CD4-positive, alpha-beta T cell treated with Interleukin-15 for 4 hours (primary cell): ENCODE data around the gene LSM14B.
A peak's percentile ranks its signal among the peaks of the same experiment; 100 is the strongest.
"Not testable (repeated sequence)": the region's sequence is repeated elsewhere in the genome, so short reads cannot be mapped to it uniquely, and the experiment has no call there.

ENCODE experiments used
- DNase-seq: peaks from one replicate; pipeline ENCODE4 v3.0.0-alpha.2; 2020; ENCODE audit warnings: low spot score

LSM14B gene

DNA sequence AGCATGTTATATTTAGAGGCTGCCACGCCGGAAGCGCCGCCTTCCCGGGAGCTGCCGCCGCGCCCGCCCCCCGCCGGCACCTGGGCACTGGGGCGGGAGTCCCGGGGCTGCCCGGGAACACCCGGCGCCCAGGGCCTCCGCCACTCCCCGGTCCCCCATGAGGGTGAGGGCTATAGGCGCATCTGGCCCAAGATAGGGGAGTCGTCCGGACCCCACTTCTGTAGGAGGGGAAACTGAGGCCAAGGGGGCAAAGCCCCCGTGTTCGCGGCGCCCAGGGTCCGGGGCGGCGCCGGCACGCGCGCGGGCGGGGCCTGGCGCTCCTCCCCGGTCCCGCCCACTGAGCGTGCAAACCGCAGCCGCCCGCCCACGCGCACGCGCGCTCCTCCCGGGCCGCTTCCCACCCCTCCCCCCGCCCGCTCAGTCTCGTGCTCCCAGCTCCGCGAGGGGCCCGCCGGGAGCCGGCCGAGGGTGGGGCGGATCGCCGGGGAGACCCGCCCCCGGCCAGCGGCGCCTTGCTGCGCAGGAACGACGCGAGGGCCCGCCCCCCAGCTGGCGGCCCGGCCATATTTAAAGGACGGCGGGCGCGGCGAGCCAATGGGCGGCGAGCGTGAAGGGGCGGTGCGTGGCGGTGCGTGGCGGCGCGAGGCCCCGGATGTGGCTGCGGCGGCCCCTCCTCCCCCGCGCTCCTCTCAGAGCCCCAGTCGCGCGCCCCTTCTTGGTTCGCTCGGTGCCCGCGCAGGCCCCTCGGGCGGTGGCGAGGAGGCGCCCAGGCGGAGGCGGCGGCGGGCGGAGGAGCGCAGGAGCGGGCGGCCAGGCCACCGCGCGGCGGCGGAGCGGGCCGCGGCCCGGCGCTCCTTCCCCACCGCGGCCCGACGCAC is at the start of gene LSM14B:
LSM14B (plus strand) TSS at position 700 of the 878 bp plus-strand sequence. CDS start 192 bp downstream, outside the sequence.
- DNase-seq, result peak; percentile 96

- no peak for DNase-seq
Observed at GRCh38 chr20:62073323-62073722, 49.0 kb upstream of the LSM14B start.

GRCh38 chr20:62079166-62079565 is 43.1 kb upstream of the LSM14B start:
- DNase-seq, result no peak

DNA sequence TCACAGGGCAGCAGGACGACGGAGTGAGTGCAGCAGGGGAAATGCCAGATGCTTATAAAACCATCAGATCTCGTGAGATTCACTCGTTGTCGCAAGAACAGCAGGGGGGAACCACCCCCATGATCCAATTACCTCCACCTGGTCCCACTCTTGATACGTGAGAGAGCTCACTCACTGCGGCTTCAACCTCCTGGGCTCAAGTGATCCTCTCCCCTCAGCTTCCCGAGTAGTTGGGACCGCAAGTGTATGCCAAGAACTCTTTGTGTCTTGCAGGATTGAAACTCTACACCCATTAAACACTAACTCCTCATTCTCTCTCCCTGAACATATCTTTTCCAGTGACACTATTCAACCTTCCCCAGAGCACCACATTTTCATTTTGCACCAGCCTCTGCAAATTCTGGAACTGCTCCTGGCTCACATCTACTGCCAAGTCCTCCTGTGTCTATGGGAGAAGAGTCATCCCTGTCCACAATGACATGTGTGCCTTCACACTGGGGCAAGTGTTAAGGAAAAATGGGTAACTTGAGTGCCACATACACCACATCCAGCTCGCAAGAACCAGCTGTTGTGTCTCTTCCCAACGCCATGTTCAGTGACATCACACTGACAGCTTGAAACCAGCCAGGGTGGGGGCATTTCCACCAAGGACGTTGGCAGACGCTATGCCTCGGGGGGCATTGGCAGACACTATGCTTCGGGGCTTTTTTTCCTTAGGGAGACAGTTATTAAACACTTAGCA is 41.9 kb upstream of the LSM14B start:
- DNase-seq, result no peak

GRCh38 chr20:62083312-62083711 is 39.0 kb upstream of the LSM14B start:
- DNase-seq, result no peak

DNA sequence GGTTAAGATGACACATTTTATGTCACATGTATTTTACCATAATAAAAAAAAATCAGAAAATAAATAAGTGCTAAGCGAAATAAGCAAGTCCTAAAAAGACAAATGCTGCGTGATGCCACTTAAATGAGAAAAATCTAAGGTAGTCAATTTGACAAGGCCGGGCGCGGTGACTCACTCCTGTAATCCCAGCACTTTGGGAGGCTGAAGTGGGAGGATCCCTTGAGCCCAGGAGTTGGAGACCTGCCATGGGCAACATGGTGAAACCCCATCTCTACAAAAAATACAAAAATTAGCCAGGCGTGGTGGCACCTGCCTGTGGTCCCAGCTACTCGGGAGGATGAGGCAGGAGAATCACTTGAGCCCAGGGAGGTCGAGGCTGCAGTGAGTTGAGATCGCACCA is 38.1 kb upstream of the LSM14B start:
- not testable (repeated sequence) for DNase-seq

DNA sequence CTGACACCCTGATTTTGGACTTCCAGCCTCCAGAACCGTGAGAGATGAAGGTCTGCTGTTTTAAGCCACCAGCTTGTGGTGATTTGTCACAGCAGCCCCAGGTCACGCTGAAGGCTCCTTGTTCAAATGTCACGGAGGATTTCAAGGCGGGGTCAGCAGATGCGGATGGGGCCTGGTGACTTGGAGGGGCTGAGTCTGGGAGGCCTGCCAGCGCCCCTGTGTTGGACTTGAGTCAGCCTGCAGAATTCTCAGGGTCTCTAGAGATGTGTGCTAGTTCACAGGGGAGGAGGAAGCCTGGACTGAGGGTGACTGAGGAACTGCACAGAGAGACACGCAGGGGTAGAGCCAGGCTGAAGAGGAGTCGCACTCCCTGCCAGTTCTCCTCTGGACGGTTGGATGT is 37.1 kb upstream of the LSM14B start:
- DNase-seq, result no peak

- no peak for DNase-seq
Observed at GRCh38 chr20:62087227-62087626, 35.0 kb upstream of the LSM14B start.

DNA sequence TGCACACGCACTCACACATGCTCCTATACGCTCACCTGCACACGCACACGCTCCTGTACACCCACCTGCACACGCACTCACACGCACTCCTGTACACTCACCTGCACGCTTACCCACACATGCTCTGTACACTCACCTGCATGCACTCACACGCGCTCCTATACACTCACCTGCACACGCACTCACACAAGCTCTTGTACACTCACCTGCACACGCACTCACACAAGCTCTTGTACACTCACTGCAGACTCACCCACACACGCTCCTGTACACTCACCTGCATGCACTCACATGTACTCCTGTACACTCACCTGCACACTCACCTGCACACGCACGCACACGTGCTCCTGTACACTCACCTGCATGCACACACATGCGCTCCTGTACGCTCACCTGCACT is 34.6 kb upstream of the LSM14B start:
- no peak for DNase-seq

GRCh38 chr20:62088258-62089127 is 33.8 kb upstream of the LSM14B start:
- peak; percentile 16 for DNase-seq

DNA sequence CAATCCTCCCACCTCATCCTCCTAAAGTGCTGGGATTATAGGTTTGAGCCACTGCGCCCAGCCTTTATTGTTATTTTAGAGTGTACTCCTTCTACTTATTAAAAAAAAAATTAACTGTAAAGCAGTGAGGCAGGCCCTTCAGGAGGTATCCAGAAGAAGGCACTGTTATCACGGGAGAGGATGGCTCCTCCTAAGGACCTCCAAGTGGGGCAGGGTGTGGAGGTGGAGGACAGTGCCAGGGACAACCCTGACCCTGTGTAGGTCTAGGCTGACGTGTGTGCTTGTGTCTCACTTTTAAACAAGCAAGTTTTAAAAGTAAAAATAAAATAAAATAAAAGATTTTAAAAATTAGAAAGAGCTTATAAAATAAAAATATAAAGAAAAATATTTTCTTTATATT is 32.9 kb upstream of the LSM14B start:
- DNase-seq, result no peak

DNA sequence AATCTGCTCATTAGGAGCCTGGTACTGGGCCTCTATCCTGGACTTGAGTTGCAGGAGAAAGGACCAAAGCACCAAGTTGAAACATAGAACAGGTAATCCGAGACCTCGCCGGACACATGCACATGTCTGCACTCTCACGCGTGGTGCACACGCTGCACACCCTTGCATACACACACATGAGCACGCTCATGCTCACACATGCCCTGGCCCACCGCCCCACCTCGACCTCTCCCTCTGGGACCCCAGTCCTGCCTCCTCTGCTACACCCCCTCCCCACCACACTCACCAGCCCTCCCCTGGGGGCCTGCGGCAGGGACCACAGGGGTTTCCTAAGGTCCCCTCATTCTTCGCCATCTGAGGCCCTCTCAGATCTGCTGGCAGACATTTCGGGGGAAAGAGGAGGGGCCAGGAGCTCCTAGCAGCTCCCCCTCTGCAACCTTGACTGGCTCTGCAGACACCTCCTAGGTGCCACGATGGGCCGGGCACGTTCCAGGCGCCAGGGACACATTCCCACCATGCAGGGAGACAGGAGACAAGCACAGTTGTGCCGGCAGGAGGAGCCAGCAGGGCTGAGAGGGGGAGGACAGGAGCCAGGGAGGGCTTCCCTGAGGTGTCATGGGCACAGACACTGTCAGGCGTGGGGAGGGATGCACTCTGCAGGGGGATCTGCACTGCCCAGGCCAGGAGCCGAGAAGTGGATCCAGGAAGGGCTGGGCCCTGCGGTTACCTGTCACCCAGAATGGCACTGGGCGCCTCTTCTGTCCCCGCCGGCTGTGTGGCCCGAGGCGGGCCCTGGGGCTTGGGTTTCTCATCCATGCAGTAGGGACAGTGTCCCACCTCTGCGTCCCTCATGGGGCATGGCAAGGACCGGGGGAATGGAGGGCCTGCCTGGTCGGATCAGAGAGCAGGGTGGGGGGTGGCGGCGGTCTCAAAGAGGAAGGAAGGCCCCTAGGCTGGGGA is 25.6 kb upstream of the LSM14B start:
- no peak for DNase-seq

DNA sequence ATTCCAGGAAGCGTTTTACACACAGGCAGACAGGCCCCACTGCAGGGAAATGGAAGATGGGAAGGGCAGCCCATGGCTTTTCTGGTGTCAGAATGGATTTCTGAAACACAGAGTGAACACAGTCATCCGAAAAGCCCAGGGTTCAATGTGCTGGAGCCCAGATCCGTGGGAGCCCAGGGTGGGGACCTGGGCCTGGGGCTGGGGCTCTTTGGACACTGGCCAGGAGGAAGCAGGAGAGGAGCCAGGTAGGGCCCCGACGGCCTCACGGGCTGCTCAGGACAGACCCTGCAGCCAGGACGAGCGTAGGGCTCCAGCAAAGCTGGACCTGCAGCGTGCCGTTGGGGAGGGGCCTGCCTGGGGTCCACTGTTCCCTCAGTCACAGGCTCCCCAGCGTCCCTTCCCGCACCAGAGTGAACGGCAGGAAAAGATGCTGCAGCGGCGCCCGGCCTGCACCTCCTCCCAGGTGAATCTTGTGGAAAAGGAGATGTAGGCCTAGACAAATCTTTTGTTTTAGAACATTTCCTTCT is 24.3 kb upstream of the LSM14B start:
- DNase-seq, result no peak

DNA sequence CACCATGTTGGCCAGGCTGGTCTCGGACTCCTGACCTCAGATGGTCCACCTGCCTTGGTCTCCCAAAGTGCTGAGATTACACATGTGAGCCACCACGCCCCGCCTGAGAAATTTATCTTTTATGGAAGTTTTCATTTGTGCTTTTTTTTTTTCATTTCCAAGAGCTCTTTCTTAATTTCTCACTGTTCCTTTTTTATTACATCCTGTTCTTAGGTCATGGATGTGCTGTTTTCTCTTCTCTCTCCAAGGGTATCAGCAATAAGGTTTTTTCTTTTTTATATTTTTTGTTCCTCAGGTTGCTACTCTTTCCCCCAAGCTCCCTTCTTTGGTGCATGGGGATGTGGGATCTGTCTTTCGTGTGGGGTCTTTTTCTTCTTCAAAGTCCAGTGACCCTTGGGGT is 21.2 kb upstream of the LSM14B start:
- DNase-seq, result no peak

DNA sequence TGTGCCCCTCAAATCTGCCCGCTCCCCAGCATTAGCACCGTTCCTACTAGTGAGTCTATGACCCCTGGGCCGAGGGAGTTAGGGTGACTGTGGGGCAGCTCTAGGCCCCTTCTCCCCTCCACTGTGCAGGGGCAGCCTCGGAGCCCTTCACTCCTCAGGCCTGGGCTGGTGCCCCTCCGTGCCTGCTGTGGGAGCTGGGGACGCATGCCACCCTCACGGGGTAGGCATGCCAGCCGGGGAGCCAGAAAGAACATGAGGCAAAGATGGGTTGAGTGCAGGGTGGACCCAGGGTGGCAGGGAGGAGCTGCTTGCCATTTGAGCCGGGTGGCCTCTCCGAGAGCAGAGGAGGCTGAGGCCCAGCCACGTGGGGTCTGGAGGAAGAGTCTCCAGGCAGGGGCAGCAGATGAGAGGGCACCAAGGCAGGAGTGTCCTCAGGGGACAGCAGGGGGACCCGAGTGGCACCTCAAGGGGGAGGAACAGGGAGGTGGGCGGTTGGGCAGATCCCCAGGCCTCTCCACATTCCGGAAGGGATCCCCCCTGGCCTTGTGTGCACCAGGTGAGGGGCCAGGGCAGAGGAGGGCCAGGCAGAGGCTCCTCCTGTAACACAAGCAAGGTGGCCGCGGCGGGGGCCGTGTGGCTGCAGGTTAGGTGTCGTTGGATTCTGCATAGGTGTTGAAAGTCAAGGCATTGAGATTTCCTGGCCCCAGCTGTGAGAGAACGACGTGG is 18.6 kb upstream of the LSM14B start:
- DNase-seq, result no peak

DNA sequence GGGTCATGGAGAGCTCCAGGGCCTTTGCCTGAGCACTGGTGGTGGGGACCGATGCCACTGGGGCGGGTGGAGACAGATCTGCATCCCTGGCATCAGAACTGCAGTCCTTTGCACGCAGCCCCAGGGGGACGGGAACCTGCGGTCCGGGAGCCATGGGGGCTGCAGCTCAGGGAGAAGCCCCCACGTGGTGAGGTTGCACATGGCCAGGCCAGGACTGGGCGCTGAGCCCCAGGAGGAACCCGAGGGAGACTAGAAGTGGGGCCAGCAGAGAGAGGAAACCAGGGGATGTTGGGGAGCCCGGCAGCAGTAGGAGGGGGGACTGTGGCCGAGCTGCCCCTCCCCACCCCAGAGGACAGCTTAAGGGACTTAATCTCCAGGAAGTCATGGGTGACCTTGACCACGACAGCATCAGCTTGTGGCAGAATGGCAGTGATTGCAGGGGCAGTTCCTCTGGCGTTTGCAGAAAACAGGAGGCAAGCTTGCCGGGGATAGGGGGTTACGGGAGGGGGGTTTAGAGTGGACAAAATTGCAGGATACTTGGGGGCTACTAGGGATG is 18.0 kb upstream of the LSM14B start:
- no peak for DNase-seq

DNA sequence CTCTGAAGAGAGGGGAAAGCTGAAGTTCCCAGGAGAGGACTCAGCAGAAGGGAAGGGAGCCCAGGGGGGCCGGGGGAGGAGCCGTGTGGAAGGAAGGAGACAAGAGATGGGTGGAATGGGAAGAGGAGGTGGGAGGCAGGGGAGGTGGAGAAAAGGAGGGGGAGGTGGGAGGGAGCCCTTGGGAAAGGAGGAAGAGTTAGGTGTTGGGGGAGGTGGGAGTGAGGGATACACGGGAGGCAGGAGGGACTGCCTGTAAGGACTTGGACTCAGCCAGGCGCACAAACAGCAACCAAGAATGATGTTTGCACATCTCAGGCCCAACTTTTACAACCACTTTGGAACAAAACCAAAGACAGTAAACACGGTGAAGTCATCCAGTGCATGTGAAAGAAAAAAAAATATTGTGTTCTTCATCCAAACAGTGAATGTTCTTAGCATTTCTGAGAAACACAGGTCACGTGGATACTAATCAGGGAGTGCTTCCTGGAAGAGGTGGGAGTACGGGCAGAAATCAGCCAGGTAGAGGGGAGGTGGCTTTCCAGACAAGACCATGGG is 17.4 kb upstream of the LSM14B start:
- no peak for DNase-seq

- no peak for DNase-seq
Observed at GRCh38 chr20:62105592-62105991, 16.7 kb upstream of the LSM14B start.

DNA sequence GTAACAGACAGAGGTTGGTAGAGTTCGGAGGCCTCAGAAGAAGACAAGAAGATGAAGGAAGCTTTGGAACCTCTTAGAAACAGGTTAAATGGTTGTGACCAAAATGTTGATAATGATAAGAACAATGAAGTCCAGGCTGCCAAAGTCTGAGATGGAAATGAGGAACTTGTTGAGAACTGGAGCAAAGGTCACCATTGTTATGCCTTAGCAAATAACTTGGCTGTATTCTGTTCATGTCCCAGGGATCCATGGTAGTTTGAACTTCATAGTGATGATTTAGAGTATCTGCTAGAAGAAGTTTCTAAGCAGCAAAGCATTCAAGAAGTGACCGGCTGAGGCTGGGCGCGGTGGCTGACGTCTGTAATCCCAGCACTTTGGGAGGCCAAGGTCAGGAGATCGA is 11.1 kb upstream of the LSM14B start:
- no peak for DNase-seq

- no peak for DNase-seq
Observed at GRCh38 chr20:62112368-62112767, 9.9 kb upstream of the LSM14B start.
